Activated T-helper 1 cell treated with anti-CD3 and anti-CD28 coated beads, Interleukin-12 subunit alpha, Interleukin-12 subunit beta, Interleukin-2, Interleukin-4 antibody, amounts not matched to agents 30 ng/mL and 10 ng/mL and 1 ng/mL, durations not matched to agents 14 hours and 24 hours and 36 hours (primary cell): ENCODE measurements around the gene RANBP17. TPM values are rescaled to one million over a fixed set of nuclear protein-coding genes. Genes with fewer than 3 reads are reported as not detected.
"Not testable (repeated sequence)": the region's sequence is repeated elsewhere in the genome, so short reads cannot be mapped to it uniquely, and the experiment has no call there.

Experiments
- DNase-seq: peaks from one replicate; pipeline ENCODE4 v3.0.0; 2021; ENCODE audit warnings: low spot score
- H3K27ac Mint-ChIP-seq: one replicate; pipeline ENCODE4 v1.8.0; 2021; ENCODE audit warnings: mild to moderate bottlenecking, mixed read lengths
- H3K27me3 Mint-ChIP-seq: one replicate; pipeline ENCODE4 v1.8.0; 2022; ENCODE audit warnings: mild to moderate bottlenecking, moderate library complexity, mixed read lengths; ENCODE audit not compliant: insufficient read depth
- H3K36me3 Mint-ChIP-seq: one replicate; pipeline ENCODE4 v1.8.0; 2021; ENCODE audit warnings: low read depth, mixed read lengths
- H3K4me1 Mint-ChIP-seq: one replicate; pipeline ENCODE4 v1.8.0; 2021; ENCODE audit warnings: low read depth, mixed read lengths
- H3K4me3 Mint-ChIP-seq: one replicate; pipeline ENCODE4 v1.8.0; 2021; ENCODE audit warnings: mild to moderate bottlenecking, moderate library complexity, mixed read lengths
- H3K9me3 Mint-ChIP-seq: one replicate; pipeline ENCODE4 v1.8.0; 2021; ENCODE audit warnings: mixed read lengths
- intact Hi-C: fragments of 100-400 bp; cut with micrococcal nuclease; formaldehyde crosslinking; loops from one replicate; pipeline ENCODE4 v1.15.1; 2024
- total RNA-seq: library from RNA; stranded (reverse); gene quantifications from 2 replicates; pipeline ENCODE4 v1.2.3, GENCODE V29; 2022

The RANBP17 gene
- total RNA-seq, 1 donor from 2014 or later: not detected

DNA sequence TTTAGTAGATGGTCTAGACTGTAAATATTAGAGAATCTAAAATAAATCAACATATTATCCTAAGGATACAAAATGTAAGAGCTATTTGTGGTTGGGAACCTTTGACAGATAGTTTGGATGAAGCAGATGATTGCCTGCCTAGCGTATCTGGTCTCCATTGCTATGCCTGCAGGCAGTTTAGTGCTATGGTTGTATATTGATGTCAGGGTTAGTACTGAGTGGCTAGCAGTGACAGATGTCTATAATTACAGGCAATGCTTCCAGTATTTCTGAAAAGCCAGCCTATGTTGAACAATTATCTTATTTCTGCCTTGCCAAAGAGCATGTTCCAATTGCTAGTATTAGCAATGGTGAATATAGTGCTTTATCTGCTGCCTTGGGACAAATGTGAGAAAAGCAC is 296.0 kb downstream of the RANBP17 start:
- Mint-ChIP-seq H3K36me3 (no peaks in the 10 kb centered on the region), H3K9me3 (no peaks in the 10 kb centered on the region), H3K4me1 (no peaks in the 10 kb centered on the region), H3K27ac (no peak overlapping the region), H3K27me3 (peaks cover 2% of the 10 kb centered on the region), H3K4me3 (no peak overlapping the region)
- intact Hi-C loops: no loop called here
- DNase-seq: no peak

DNA sequence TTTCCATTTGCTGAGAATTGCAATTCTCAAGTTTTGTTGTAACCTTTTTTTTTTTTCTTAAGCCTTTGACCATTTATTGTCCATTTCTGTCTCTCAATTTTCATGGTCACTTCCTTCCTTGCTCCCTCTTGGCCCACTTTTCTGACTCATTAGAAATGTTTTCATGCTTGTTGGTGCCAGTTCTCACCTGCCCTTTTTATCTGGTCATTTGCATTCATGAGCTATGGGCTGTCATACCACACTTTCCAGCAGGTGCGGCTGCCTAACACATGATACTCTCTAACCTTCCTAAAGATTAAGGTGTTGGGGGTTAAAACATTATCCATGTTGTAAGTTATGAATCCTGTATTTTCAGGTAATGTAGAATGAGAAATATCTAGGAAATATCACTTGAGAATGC is 296.8 kb downstream of the RANBP17 start:
- Mint-ChIP-seq H3K27me3 (peaks cover 2% of the 10 kb centered on the region), H3K9me3 (no peaks in the 10 kb centered on the region), H3K4me1 (no peaks in the 10 kb centered on the region), H3K4me3 (no peak overlapping the region), H3K36me3 (no peaks in the 10 kb centered on the region), H3K27ac (no peak overlapping the region)
- no peak for DNase-seq
- intact Hi-C loops: no loop called here

- intact Hi-C loops: no loop called here
- no peaks in the 10 kb centered on the region for H3K9me3 Mint-ChIP-seq
- no peaks in the 10 kb centered on the region for H3K4me1 Mint-ChIP-seq
- no peak overlapping the region for H3K27ac Mint-ChIP-seq
- peaks cover 2% of the 10 kb centered on the region for H3K27me3 Mint-ChIP-seq
- H3K4me3 Mint-ChIP-seq: no peak overlapping the region
- H3K36me3 Mint-ChIP-seq: no peaks in the 10 kb centered on the region
- DNase-seq: no peak
These were observed 300.3 kb downstream of the RANBP17 start for GRCh38 chr5:171162165-171162564.

- Mint-ChIP-seq H3K36me3 (no peaks in the 10 kb centered on the region), H3K9me3 (no peaks in the 10 kb centered on the region), H3K27me3 (peaks cover 2% of the 10 kb centered on the region), H3K27ac (no peak overlapping the region), H3K4me1 (no peaks in the 10 kb centered on the region), H3K4me3 (no peak overlapping the region)
- DNase-seq: no peak
- intact Hi-C loops: no loop called here
These were observed 300.8 kb downstream of the RANBP17 start for GRCh38 chr5:171162596-171162995.

DNA sequence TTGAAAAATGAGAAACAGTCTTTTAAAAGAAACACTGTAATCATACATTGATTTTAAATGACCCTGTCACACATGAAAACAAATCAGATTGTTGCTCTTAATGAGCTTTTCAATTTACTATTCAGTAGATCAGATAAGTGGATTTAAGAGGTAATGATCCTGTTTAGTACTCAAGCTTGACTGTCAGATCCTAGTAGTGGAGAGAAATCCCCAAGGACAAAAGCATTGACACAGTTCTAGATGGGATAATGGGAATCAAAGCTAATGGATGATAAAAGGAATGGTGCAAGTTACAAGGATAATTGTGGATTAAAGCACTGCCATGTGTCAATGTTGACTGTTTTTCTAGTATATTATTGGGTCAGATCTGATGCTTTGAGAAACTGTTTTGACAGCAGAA is 304.9 kb downstream of the RANBP17 start:
- Mint-ChIP-seq H3K27ac (no peak overlapping the region), H3K9me3 (no peaks in the 10 kb centered on the region), H3K4me3 (no peak overlapping the region), H3K4me1 (no peaks in the 10 kb centered on the region), H3K27me3 (no peaks in the 10 kb centered on the region), H3K36me3 (no peaks in the 10 kb centered on the region)
- intact Hi-C loops: no loop called here
- DNase-seq: no peak

DNA sequence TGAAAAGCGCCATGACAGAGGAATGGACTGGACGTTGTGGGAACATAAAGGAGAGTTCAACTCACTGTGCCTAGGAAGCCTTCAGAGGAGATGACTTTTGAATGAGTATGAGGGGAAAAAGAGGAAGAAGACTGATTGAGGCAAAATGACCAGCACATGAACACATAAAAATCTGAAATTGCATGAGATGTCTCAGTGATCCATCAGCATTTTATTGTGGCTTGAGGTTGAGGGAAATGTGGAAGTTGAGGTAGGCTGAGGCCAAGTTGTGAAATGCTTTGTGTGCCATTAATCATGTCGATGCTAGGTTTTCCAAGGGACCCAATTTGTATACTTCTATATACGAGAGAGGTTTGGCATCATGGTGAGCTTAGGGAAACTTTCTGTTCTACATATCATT is 306.4 kb downstream of the RANBP17 start:
- intact Hi-C loops: no loop called here
- Mint-ChIP-seq H3K9me3 (no peaks in the 10 kb centered on the region), H3K27me3 (no peaks in the 10 kb centered on the region), H3K36me3 (no peaks in the 10 kb centered on the region), H3K4me1 (no peaks in the 10 kb centered on the region), H3K27ac (no peak overlapping the region), H3K4me3 (no peak overlapping the region)
- no peak for DNase-seq

DNA sequence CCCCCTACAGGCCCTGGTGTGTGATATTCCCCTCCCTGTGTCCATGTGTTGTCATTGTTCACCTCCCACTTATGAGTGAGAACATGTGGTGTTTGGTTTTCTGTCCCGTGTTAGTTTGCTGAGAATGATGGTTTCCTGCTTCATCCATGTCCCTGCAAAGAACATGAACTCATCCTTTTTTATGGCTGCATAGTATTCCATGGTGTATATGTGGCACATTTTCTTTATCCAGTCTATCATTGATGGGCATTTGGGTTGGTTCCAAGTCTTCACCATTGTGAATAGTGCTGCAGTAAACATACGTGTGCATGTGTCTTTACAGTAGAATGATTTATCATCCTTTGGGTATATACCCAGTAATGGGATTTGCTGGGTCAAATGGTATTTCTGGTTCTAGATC is 313.1 kb downstream of the RANBP17 start:
- H3K4me3 Mint-ChIP-seq, H3K27ac Mint-ChIP-seq, H3K4me1 Mint-ChIP-seq, intact Hi-C loops, DNase-seq, H3K9me3 Mint-ChIP-seq, H3K27me3 Mint-ChIP-seq, H3K36me3 Mint-ChIP-seq: not testable (repeated sequence)

GRCh38 chr5:171175746-171176145 is 313.9 kb downstream of the RANBP17 start:
- intact Hi-C loops: no loop called here
- Mint-ChIP-seq H3K36me3 (no peaks in the 10 kb centered on the region), H3K27ac (no peak overlapping the region), H3K27me3 (no peaks in the 10 kb centered on the region), H3K4me3 (no peak overlapping the region), H3K9me3 (no peaks in the 10 kb centered on the region), H3K4me1 (no peaks in the 10 kb centered on the region)
- DNase-seq: no peak

- H3K9me3 Mint-ChIP-seq, H3K36me3 Mint-ChIP-seq, intact Hi-C loops, H3K4me1 Mint-ChIP-seq, H3K27ac Mint-ChIP-seq, H3K4me3 Mint-ChIP-seq, H3K27me3 Mint-ChIP-seq, DNase-seq: not testable (repeated sequence)
These were observed 316.4 kb downstream of the RANBP17 start for GRCh38 chr5:171178190-171178589.

DNA sequence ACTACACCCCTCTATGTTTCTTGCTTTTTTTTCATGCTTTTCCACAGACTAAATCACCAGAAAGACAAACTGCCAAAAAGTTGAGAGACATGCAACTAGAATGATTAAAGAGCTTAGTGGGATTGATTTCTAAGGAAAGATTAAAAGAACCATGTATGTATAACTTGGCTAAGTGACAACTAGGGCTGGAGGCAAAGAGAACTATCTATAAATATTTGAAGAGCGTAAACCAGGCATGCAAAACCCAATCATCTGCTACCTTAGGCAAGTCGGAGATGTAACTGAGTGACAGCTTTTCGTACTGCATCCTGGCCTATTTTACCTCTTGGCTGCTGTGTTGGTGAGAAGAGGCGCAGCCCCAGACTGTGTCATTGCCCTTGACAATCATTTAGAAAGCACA is 326.2 kb downstream of the RANBP17 start:
- no peak overlapping the region for H3K4me3 Mint-ChIP-seq
- DNase-seq: no peak
- intact Hi-C loops: no loop called here
- H3K36me3 Mint-ChIP-seq: no peaks in the 10 kb centered on the region
- H3K9me3 Mint-ChIP-seq: no peaks in the 10 kb centered on the region
- H3K27me3 Mint-ChIP-seq: no peaks in the 10 kb centered on the region
- H3K4me1 Mint-ChIP-seq: no peaks in the 10 kb centered on the region
- H3K27ac Mint-ChIP-seq: no peak overlapping the region

- no peaks in the 10 kb centered on the region for H3K27me3 Mint-ChIP-seq
- no peaks in the 10 kb centered on the region for H3K4me1 Mint-ChIP-seq
- no peaks in the 10 kb centered on the region for H3K9me3 Mint-ChIP-seq
- H3K36me3 Mint-ChIP-seq: no peaks in the 10 kb centered on the region
- intact Hi-C loops: no loop called here
- no peak for DNase-seq
- H3K27ac Mint-ChIP-seq: no peak overlapping the region
- no peak overlapping the region for H3K4me3 Mint-ChIP-seq
These were observed 327.6 kb downstream of the RANBP17 start for GRCh38 chr5:171189442-171189841.

DNA sequence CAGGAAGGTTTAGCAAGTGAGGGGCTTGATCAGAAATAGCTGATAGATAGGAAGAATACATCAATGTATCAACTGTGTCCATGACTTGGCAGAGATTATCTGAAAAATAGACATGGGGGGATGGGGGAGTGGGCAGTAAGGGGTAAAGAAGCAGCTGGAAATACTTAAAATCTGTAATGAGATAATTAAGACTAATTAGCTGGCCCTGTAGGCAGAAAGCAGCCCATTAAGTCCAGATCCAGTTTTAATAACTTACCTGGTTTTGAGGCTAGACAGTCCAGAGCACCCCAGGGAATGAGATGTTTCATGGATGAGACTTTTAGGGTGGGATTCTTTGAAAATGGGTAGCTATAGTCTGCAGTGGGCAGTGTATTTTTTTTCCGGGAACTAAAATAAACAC is 330.3 kb downstream of the RANBP17 start:
- DNase-seq: no peak
- Mint-ChIP-seq H3K27me3 (no peaks in the 10 kb centered on the region), H3K4me1 (no peaks in the 10 kb centered on the region), H3K9me3 (no peaks in the 10 kb centered on the region), H3K27ac (no peak overlapping the region), H3K4me3 (no peak overlapping the region), H3K36me3 (no peaks in the 10 kb centered on the region)
- intact Hi-C loops: no loop called here

- Mint-ChIP-seq H3K27ac (no peak overlapping the region), H3K9me3 (no peaks in the 10 kb centered on the region)
These were observed 339.5 kb downstream of the RANBP17 start for GRCh38 chr5:171201310-171201709.

DNA sequence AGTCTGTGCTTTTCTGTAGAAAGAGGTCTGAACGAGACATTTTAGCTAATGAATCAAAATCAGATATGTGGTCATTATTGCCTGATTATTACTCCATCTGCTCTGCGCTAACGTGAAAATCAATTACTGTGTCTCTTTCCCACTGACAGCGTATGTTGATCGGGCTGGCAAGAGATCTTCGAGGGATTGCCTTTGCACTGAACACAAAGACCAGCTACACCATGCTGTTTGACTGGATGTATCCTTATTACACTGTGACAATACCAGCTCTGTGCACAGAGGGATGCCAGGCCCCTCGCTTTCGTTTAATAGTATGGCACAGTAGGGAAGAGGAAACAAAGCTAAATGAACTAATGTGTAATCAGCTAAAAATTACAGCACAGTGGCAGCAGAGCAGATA is 343.6 kb downstream of the RANBP17 start:
- Mint-ChIP-seq H3K9me3 (no peaks in the 10 kb centered on the region), H3K4me1 (no peaks in the 10 kb centered on the region), H3K4me3 (no peak overlapping the region), H3K27me3 (peaks cover 9% of the 10 kb centered on the region), H3K27ac (no peak overlapping the region), H3K36me3 (no peaks in the 10 kb centered on the region)
- intact Hi-C loops: no loop called here
- DNase-seq: no peak

More at GRCh38 chr5:171201310-171201709, 339.5 kb downstream of the RANBP17 start:
- Mint-ChIP-seq H3K4me3 (no peak overlapping the region), H3K4me1 (no peaks in the 10 kb centered on the region), H3K36me3 (no peaks in the 10 kb centered on the region), H3K27me3 (peaks cover 9% of the 10 kb centered on the region)
- no peak for DNase-seq
- intact Hi-C loops: no loop called here
